ENCODE results near the gene IL20RB.
"Not testable (repeated sequence)": the region's sequence is repeated elsewhere in the genome, so short reads cannot be mapped to it uniquely, and the experiment has no call there.

IL20RB gene

GRCh38 chr3:136982520-136983138 is 24.8 kb downstream of the IL20RB start:
- in situ Hi-C loops (cut with MboI; ENCODE audit: low sequenced_read_pairs), result no loop called here

GRCh38 chr3:136984837-136985236 is 27.1 kb downstream of the IL20RB start:
- in situ Hi-C loops (cut with MboI; ENCODE audit: low sequenced_read_pairs), result no loop called here

- in situ Hi-C loops (cut with MboI; ENCODE audit: low sequenced_read_pairs), result not testable (repeated sequence)
Observed at GRCh38 chr3:136987398-136987980, 29.7 kb downstream of the IL20RB start.

- in situ Hi-C loops (cut with MboI; ENCODE audit: low sequenced_read_pairs), result no loop called here
Observed at GRCh38 chr3:136988651-136989050, 30.9 kb downstream of the IL20RB start.

GRCh38 chr3:136989781-136990524 is 32.2 kb downstream of the IL20RB start:
- in situ Hi-C loops (cut with MboI; ENCODE audit: low sequenced_read_pairs), result no loop called here

GRCh38 chr3:136990826-136991225 is 33.0 kb downstream of the IL20RB start:
- in situ Hi-C loops (cut with MboI; ENCODE audit: low sequenced_read_pairs), result no loop called here

GRCh38 chr3:136992115-136992514 is 34.3 kb downstream of the IL20RB start:
- in situ Hi-C loops (cut with MboI; ENCODE audit: low sequenced_read_pairs), result no loop called here

- in situ Hi-C loops (cut with MboI; ENCODE audit: low sequenced_read_pairs), result no loop called here
Observed at GRCh38 chr3:136994772-136995516, 37.2 kb downstream of the IL20RB start.

- in situ Hi-C loops (cut with MboI; ENCODE audit: low sequenced_read_pairs), result no loop called here
Observed at GRCh38 chr3:136995652-136996051, 37.9 kb downstream of the IL20RB start.

GRCh38 chr3:137000039-137000438 is 42.3 kb downstream of the IL20RB start:
- in situ Hi-C loops (cut with MboI; ENCODE audit: low sequenced_read_pairs), result loop anchor here (10.0 to 25.0 kb wide), 2 partner anchors 245 to 938 kb away; partner anchors contain the start of gene STAG1

- in situ Hi-C loops (cut with MboI; ENCODE audit: low sequenced_read_pairs), result loop anchor here (10.0 to 25.0 kb wide), 2 partner anchors 253 to 945 kb away; partner anchors contain the start of gene STAG1
Observed at GRCh38 chr3:137007376-137007775, 49.6 kb downstream of the IL20RB start.

GRCh38 chr3:137008131-137008530 is 50.3 kb downstream of the IL20RB start:
- in situ Hi-C loops (cut with MboI; ENCODE audit: low sequenced_read_pairs), result loop anchor here (10.0 to 25.0 kb wide), 2 partner anchors 253 to 946 kb away; partner anchors contain the start of gene STAG1

- in situ Hi-C loops (cut with MboI; ENCODE audit: low sequenced_read_pairs), result loop anchor here (10.0 to 25.0 kb wide), 2 partner anchors 254 to 947 kb away; partner anchors contain the start of gene STAG1
Observed at GRCh38 chr3:137008976-137009375, 51.2 kb downstream of the IL20RB start.

GRCh38 chr3:137010137-137010536 is 52.4 kb downstream of the IL20RB start:
- in situ Hi-C loops (cut with MboI; ENCODE audit: low sequenced_read_pairs), result loop anchor here (25.0 kb wide), 1 partner anchor 948 kb away; no protein-coding TSS in a partner anchor

- in situ Hi-C loops (cut with MboI; ENCODE audit: low sequenced_read_pairs), result loop anchor here (25.0 kb wide), 1 partner anchor 949 kb away; no protein-coding TSS in a partner anchor
Observed at GRCh38 chr3:137011153-137011552, 53.4 kb downstream of the IL20RB start.

- in situ Hi-C loops (cut with MboI; ENCODE audit: low sequenced_read_pairs), result loop anchor here (25.0 kb wide), 1 partner anchor 950 kb away; no protein-coding TSS in a partner anchor
Observed at GRCh38 chr3:137012097-137012501, 54.3 kb downstream of the IL20RB start.

GRCh38 chr3:137013951-137014688 is 56.3 kb downstream of the IL20RB start:
- in situ Hi-C loops (cut with MboI; ENCODE audit: low sequenced_read_pairs), result loop anchor here (25.0 kb wide), 1 partner anchor 952 kb away; no protein-coding TSS in a partner anchor

- in situ Hi-C loops (cut with MboI; ENCODE audit: low sequenced_read_pairs), result loop anchor here (25.0 kb wide), 1 partner anchor 955 kb away; no protein-coding TSS in a partner anchor
Observed at GRCh38 chr3:137017316-137017715, 59.5 kb downstream of the IL20RB start.

- in situ Hi-C loops (cut with MboI; ENCODE audit: low sequenced_read_pairs), result loop anchor here (25.0 kb wide), 1 partner anchor 958 kb away; no protein-coding TSS in a partner anchor
Observed at GRCh38 chr3:137020315-137020714, 62.5 kb downstream of the IL20RB start.

GRCh38 chr3:137020888-137021287 is 63.1 kb downstream of the IL20RB start:
- in situ Hi-C loops (cut with MboI; ENCODE audit: low sequenced_read_pairs), result loop anchor here (25.0 kb wide), 1 partner anchor 959 kb away; no protein-coding TSS in a partner anchor

Measured in HL-60/S4 treated with phorbol 12-myristate 13-acetate at 8.2 ng/mL for 4 days and 3 days (cell line).